ENCODE results near the gene ASCL4. TPM values are rescaled to one million over a fixed set of nuclear protein-coding genes. Genes with fewer than 3 reads are reported as not detected.
"Not testable (repeated sequence)": the region's sequence is repeated elsewhere in the genome, so short reads cannot be mapped to it uniquely, and the experiment has no call there.

ASCL4 gene
- not detected for polyA plus RNA-seq (2013, experiment 1 of 2)
- polyA plus RNA-seq (2013, experiment 2 of 2), result not detected

GRCh38 chr12:107774349-107775029 lies at the start of gene ASCL4:
ASCL4 (plus strand) TSS chr12:107774704; CDS start chr12:107775219, 515 bp downstream.
- 58 to 61% methylated on average over 9 to 12 of the region's 13 CpGs for WGBS, 2 experiments (ENCODE audit: insufficient coverage in 2 of 2)
- H3K4me3 ChIP-seq (ENCODE audit: extremely low read depth, insufficient read depth, low read length, poor library complexity, severe bottlenecking), result peak within 1 kb of the TSS; percentile 17
- H3K27ac ChIP-seq (ENCODE audit: low read depth, low read length, severe bottlenecking), result no peak within 1 kb of the TSS

GRCh38 chr12:107727327-107727726 lies 47.2 kb upstream of the ASCL4 start:
- not testable (repeated sequence) for H3K27ac ChIP-seq (ENCODE audit: low read depth, low read length, severe bottlenecking); H3K9me3 ChIP-seq (ENCODE audit: control insufficient read depth, low read length)
- no CpG with 5 or more reads among the region's 1 CpG for WGBS, 2 experiments (ENCODE audit: insufficient coverage in 2 of 2)

More at GRCh38 chr12:107774349-107775029, at the start of gene ASCL4:
- Histone ChIP-seq H3K9me3 (ENCODE audit: control insufficient read depth, low read length) (no peaks in the 10 kb centered on the region), H3K4me1 (ENCODE audit: control insufficient read depth, insufficient read depth, low read length, poor library complexity, severe bottlenecking) (no peaks in the 10 kb centered on the region), H3K36me3 (ENCODE audit: control insufficient read depth, insufficient read depth, low read length) (no peaks in the 10 kb centered on the region)

GRCh38 chr12:107727742-107728141 lies 46.8 kb upstream of the ASCL4 start:
- H3K4me3 ChIP-seq (ENCODE audit: extremely low read depth, insufficient read depth, low read length, poor library complexity, severe bottlenecking); H3K36me3 ChIP-seq (ENCODE audit: control insufficient read depth, insufficient read depth, low read length); H3K9me3 ChIP-seq (ENCODE audit: control insufficient read depth, low read length); H3K27ac ChIP-seq (ENCODE audit: low read depth, low read length, severe bottlenecking): not testable (repeated sequence)
- WGBS, 2 experiments (ENCODE audit: insufficient coverage in 2 of 2), result no CpG with 5 or more reads among the region's 1 CpG
- H3K4me1 ChIP-seq (ENCODE audit: control insufficient read depth, insufficient read depth, low read length, poor library complexity, severe bottlenecking), result peaks cover 12% of the 10 kb centered on the region

More at GRCh38 chr12:107727327-107727726, 47.2 kb upstream of the ASCL4 start:
- not testable (repeated sequence) for H3K4me3 ChIP-seq (ENCODE audit: extremely low read depth, insufficient read depth, low read length, poor library complexity, severe bottlenecking); H3K36me3 ChIP-seq (ENCODE audit: control insufficient read depth, insufficient read depth, low read length); H3K4me1 ChIP-seq (ENCODE audit: control insufficient read depth, insufficient read depth, low read length, poor library complexity, severe bottlenecking)

- Histone ChIP-seq H3K36me3 (ENCODE audit: control insufficient read depth, insufficient read depth, low read length) (peaks cover 34% of the 10 kb centered on the region), H3K4me1 (ENCODE audit: control insufficient read depth, insufficient read depth, low read length, poor library complexity, severe bottlenecking) (peaks cover 12% of the 10 kb centered on the region)
- WGBS, 2 experiments (ENCODE audit: insufficient coverage in 2 of 2), result 100% methylated on average over 1 to 2 of the region's 4 CpGs
These were observed 43.7 kb upstream of the ASCL4 start for GRCh38 chr12:107730618-107731341.

GRCh38 chr12:107731366-107731765 lies 43.1 kb upstream of the ASCL4 start:
- peaks cover 40% of the 10 kb centered on the region for H3K36me3 ChIP-seq (ENCODE audit: control insufficient read depth, insufficient read depth, low read length)
- no peak overlapping the region for H3K27ac ChIP-seq (ENCODE audit: low read depth, low read length, severe bottlenecking)
- WGBS, 2 experiments (ENCODE audit: insufficient coverage in 2 of 2), result 93 to 100% methylated on average over 2 to 3 of the region's 4 CpGs
- H3K4me3 ChIP-seq (ENCODE audit: extremely low read depth, insufficient read depth, low read length, poor library complexity, severe bottlenecking), result no peak overlapping the region
- H3K9me3 ChIP-seq (ENCODE audit: control insufficient read depth, low read length), result no peaks in the 10 kb centered on the region
- H3K4me1 ChIP-seq (ENCODE audit: control insufficient read depth, insufficient read depth, low read length, poor library complexity, severe bottlenecking), result peaks cover 12% of the 10 kb centered on the region

More at GRCh38 chr12:107730618-107731341, 43.7 kb upstream of the ASCL4 start:
- Histone ChIP-seq H3K4me3 (ENCODE audit: extremely low read depth, insufficient read depth, low read length, poor library complexity, severe bottlenecking) (no peak overlapping the region), H3K9me3 (ENCODE audit: control insufficient read depth, low read length) (no peaks in the 10 kb centered on the region), H3K27ac (ENCODE audit: low read depth, low read length, severe bottlenecking) (no peak overlapping the region)

GRCh38 chr12:107732365-107732764 lies 42.1 kb upstream of the ASCL4 start:
- 83% methylated on average over 2 of the region's 3 CpGs; no CpG with 5 or more reads in 1 of the 2 experiments for WGBS, 2 experiments (ENCODE audit: insufficient coverage in 2 of 2)
- Histone ChIP-seq H3K4me3 (ENCODE audit: extremely low read depth, insufficient read depth, low read length, poor library complexity, severe bottlenecking) (no peak overlapping the region), H3K4me1 (ENCODE audit: control insufficient read depth, insufficient read depth, low read length, poor library complexity, severe bottlenecking) (peaks cover 12% of the 10 kb centered on the region), H3K9me3 (ENCODE audit: control insufficient read depth, low read length) (no peaks in the 10 kb centered on the region), H3K27ac (ENCODE audit: low read depth, low read length, severe bottlenecking) (no peak overlapping the region), H3K36me3 (ENCODE audit: control insufficient read depth, insufficient read depth, low read length) (peaks cover 50% of the 10 kb centered on the region)

- 80 to 90% methylated on average over 1 to 2 of the region's 5 CpGs for WGBS, 2 experiments (ENCODE audit: insufficient coverage in 2 of 2)
- no peak overlapping the region for H3K4me3 ChIP-seq (ENCODE audit: extremely low read depth, insufficient read depth, low read length, poor library complexity, severe bottlenecking)
- no peak overlapping the region for H3K27ac ChIP-seq (ENCODE audit: low read depth, low read length, severe bottlenecking)
- peaks cover 68% of the 10 kb centered on the region for H3K36me3 ChIP-seq (ENCODE audit: control insufficient read depth, insufficient read depth, low read length)
- H3K4me1 ChIP-seq (ENCODE audit: control insufficient read depth, insufficient read depth, low read length, poor library complexity, severe bottlenecking), result peaks cover 12% of the 10 kb centered on the region
- H3K9me3 ChIP-seq (ENCODE audit: control insufficient read depth, low read length), result no peaks in the 10 kb centered on the region
These were observed 40.4 kb upstream of the ASCL4 start for GRCh38 chr12:107734139-107734538.

- H3K4me1 ChIP-seq (ENCODE audit: control insufficient read depth, insufficient read depth, low read length, poor library complexity, severe bottlenecking), result peaks cover 12% of the 10 kb centered on the region
- H3K36me3 ChIP-seq (ENCODE audit: control insufficient read depth, insufficient read depth, low read length), result peaks cover 84% of the 10 kb centered on the region
- H3K9me3 ChIP-seq (ENCODE audit: control insufficient read depth, low read length), result no peaks in the 10 kb centered on the region
- H3K4me3 ChIP-seq (ENCODE audit: extremely low read depth, insufficient read depth, low read length, poor library complexity, severe bottlenecking), result no peak overlapping the region
- no peak overlapping the region for H3K27ac ChIP-seq (ENCODE audit: low read depth, low read length, severe bottlenecking)
- WGBS, 2 experiments (ENCODE audit: insufficient coverage in 2 of 2), result 93% methylated on average over 2 of the region's 2 CpGs; no CpG with 5 or more reads in 1 of the 2 experiments
These were observed 38.7 kb upstream of the ASCL4 start for GRCh38 chr12:107735763-107736162.

- Histone ChIP-seq H3K9me3 (ENCODE audit: control insufficient read depth, low read length) (no peaks in the 10 kb centered on the region), H3K27ac (ENCODE audit: low read depth, low read length, severe bottlenecking) (no peak overlapping the region), H3K36me3 (ENCODE audit: control insufficient read depth, insufficient read depth, low read length) (peaks cover 94% of the 10 kb centered on the region), H3K4me3 (ENCODE audit: extremely low read depth, insufficient read depth, low read length, poor library complexity, severe bottlenecking) (no peak overlapping the region), H3K4me1 (ENCODE audit: control insufficient read depth, insufficient read depth, low read length, poor library complexity, severe bottlenecking) (peaks cover 6% of the 10 kb centered on the region)
- WGBS, 2 experiments (ENCODE audit: insufficient coverage in 2 of 2), result 96% methylated on average over 3 of the region's 4 CpGs; no CpG with 5 or more reads in 1 of the 2 experiments
These were observed 37.6 kb upstream of the ASCL4 start for GRCh38 chr12:107736914-107737313.

- H3K9me3 ChIP-seq (ENCODE audit: control insufficient read depth, low read length), result no peaks in the 10 kb centered on the region
- no peaks in the 10 kb centered on the region for H3K4me1 ChIP-seq (ENCODE audit: control insufficient read depth, insufficient read depth, low read length, poor library complexity, severe bottlenecking)
- 87 to 93% methylated on average over 3 to 4 of the region's 6 CpGs for WGBS, 2 experiments (ENCODE audit: insufficient coverage in 2 of 2)
- no peak overlapping the region for H3K27ac ChIP-seq (ENCODE audit: low read depth, low read length, severe bottlenecking)
- no peak overlapping the region for H3K4me3 ChIP-seq (ENCODE audit: extremely low read depth, insufficient read depth, low read length, poor library complexity, severe bottlenecking)
- peaks cover 86% of the 10 kb centered on the region for H3K36me3 ChIP-seq (ENCODE audit: control insufficient read depth, insufficient read depth, low read length)
These were observed 26.0 kb upstream of the ASCL4 start for GRCh38 chr12:107748472-107748871.

Measured in mesodermal cell (in vitro differentiated cells).